IPS-20b (cell line): Measurements from ENCODE around the gene PTPRE.

Source experiments
- H3K27ac ChIP-seq: one replicate; pipeline ENCODE4 v1.5.1; 2013; ENCODE audit warnings: low read length
- H3K27me3 ChIP-seq: 2 replicates; pipeline ENCODE4 v1.6.1; 2013; ENCODE audit warnings: mild to moderate bottlenecking, low read length, inconsistent platforms; ENCODE audit not compliant: insufficient read depth
- H3K36me3 ChIP-seq: 2 replicates; pipeline ENCODE4 v1.6.1; 2013; ENCODE audit warnings: low read depth, mild to moderate bottlenecking, inconsistent platforms, low read length, moderate library complexity; ENCODE audit not compliant: insufficient read depth
- H3K4me1 ChIP-seq: 2 replicates; pipeline ENCODE4 v1.6.1; 2013; ENCODE audit warnings: mild to moderate bottlenecking, control low read depth, inconsistent platforms, low read length, moderate library complexity; ENCODE audit not compliant: insufficient read depth
- H3K4me3 ChIP-seq: 2 replicates; pipeline ENCODE4 v1.5.1; 2013; ENCODE audit warnings: mild to moderate bottlenecking, low read length, inconsistent platforms
- H3K9ac ChIP-seq: 2 replicates; pipeline ENCODE4 v1.6.1; 2013; ENCODE audit warnings: low read depth, mild to moderate bottlenecking, inconsistent platforms, low read length, moderate library complexity
- H3K9me3 ChIP-seq: 2 replicates; pipeline ENCODE4 v1.6.1; 2013; ENCODE audit warnings: mild to moderate bottlenecking, low read depth, low read length, inconsistent platforms; ENCODE audit not compliant: insufficient read depth

Gene PTPRE

DNA sequence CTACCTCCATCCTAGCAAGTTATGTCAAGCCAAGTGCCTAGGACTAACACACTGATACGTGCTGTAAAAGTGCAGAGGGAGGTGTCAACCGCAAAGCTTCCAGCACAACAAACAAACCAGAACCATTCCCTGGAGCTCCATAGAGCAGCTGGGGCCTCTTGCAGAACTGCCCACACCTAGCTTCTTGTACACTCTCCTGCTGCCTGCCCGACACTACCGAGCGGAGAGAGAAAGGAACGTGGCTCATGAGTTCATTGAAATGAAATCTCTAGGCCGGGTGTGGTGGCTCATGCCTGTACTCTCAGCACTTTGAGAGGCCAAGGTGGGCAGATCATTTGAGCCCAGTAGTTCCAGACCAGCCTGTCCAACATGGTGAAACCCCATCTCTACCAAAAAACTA lies 145.8 kb downstream of the PTPRE start:
- H3K4me3 ChIP-seq: no peak overlapping the region
- no peak overlapping the region for H3K9ac ChIP-seq
- H3K27ac ChIP-seq: no peak overlapping the region
- no peaks in the 10 kb centered on the region for H3K4me1 ChIP-seq
- H3K9me3 ChIP-seq: no peaks in the 10 kb centered on the region
- no peaks in the 10 kb centered on the region; the same call in 1 of the 2 replicates for H3K27me3 ChIP-seq
- H3K36me3 ChIP-seq: no peaks in the 10 kb centered on the region

DNA sequence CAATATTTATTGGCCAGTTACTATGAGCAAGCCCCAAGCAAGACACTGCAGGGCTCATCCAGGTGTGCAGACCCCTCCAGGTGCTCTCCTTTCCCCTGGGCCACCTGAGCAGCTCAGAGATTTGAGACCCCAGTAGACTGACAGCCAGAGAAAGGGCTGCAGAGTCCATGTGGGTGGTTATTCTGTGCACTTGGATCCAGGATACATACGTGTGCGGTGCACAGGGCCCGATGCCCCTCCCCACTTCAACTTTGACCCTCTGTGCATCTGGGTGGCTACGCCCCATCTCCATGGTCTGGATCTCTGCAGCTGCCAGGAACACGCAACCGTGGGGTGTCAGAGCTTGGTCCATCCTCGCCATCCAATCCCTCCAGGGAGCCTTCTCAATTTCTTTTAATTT lies 146.5 kb downstream of the PTPRE start:
- no peaks in the 10 kb centered on the region for H3K36me3 ChIP-seq
- no peaks in the 10 kb centered on the region for H3K9me3 ChIP-seq
- no peak overlapping the region for H3K4me3 ChIP-seq
- no peak overlapping the region for H3K9ac ChIP-seq
- no peaks in the 10 kb centered on the region for H3K4me1 ChIP-seq
- H3K27me3 ChIP-seq: no peaks in the 10 kb centered on the region; the same call in 1 of the 2 replicates
- no peak overlapping the region for H3K27ac ChIP-seq

DNA sequence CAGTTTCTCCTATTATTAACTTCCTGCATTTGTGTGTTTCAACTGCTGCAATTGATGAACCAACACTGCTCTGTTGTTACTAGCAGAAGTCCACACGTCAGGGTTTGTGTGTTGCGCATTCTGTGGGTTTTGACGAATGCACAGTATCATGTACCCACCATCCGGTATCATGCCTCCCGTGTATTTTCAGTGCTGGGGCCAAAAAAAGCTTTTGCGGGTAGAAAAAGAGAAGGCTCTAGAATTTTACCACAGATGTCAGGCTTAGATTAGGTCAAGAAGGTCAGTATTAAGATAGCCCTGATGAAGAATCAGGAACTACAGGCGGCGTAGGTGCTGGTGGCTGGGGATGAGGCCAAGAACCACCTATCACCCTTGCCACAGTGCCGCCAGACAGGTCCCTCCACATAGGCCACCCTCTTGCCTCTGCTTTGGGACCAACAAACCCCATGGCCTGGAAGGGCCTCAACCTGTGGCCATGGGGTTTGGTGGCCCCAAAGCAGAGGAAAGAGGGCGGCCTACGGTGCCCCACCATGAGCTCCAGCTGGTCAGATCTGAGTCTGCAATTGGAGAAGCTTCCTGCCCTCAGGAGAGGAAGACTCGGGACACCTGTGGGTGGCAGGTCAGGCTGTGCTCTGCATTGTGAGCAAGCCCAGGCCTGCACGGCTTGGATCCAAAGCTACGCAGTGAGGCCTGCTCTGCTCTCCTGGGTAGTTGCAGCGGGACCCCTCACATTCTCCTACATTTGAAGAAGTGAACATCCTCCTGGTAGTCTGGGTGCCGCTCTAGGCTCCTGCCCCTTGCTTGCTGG lies 147.5 kb downstream of the PTPRE start:
- Histone ChIP-seq H3K4me1 (no peaks in the 10 kb centered on the region), H3K4me3 (no peak overlapping the region), H3K9me3 (no peaks in the 10 kb centered on the region), H3K36me3 (no peaks in the 10 kb centered on the region), H3K9ac (no peak overlapping the region), H3K27me3 (no peaks in the 10 kb centered on the region), H3K27ac (no peak overlapping the region)

DNA sequence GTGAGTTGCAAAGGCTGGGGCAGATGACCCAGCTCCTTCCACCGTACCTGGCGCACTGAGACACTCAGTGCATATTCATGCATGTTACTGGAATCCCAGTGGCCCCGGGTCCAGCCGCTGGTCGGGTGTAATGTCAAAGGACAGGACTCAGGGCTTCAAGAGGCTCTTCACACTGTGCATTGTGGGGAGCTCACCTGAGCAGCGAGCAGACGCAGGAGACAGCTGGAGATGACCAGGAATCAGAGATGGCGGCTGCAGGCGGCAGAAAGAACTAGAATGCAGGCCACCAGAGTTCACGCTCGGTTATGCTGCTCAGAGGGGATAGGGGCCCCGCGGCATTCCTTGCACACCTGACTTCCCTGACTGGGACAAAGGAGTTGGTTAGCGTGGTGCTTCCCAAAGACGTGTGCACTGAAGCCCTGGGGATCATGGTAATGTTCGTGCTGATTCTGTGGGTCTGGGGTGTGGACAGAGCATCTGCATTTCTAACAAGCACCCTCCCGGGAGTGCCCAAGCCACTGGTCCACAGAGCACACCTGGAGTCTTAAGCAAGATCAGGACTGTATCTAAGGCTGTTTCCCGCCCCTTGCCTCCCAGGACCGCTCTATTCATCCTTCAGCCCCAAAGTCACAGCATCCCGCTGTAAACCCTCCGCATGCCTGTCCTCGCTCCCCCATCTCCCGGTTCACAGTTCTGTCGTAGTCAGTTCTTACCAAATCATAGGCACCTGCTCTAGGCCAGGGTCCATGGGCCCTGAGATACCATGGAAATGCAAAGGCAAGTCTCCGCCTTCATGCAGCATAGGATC lies 148.4 kb downstream of the PTPRE start:
- no peak overlapping the region for H3K27ac ChIP-seq
- H3K4me1 ChIP-seq: no peaks in the 10 kb centered on the region
- H3K9ac ChIP-seq: no peak overlapping the region
- no peaks in the 10 kb centered on the region for H3K27me3 ChIP-seq
- H3K4me3 ChIP-seq: no peak overlapping the region
- H3K9me3 ChIP-seq: no peaks in the 10 kb centered on the region
- no peaks in the 10 kb centered on the region for H3K36me3 ChIP-seq

DNA sequence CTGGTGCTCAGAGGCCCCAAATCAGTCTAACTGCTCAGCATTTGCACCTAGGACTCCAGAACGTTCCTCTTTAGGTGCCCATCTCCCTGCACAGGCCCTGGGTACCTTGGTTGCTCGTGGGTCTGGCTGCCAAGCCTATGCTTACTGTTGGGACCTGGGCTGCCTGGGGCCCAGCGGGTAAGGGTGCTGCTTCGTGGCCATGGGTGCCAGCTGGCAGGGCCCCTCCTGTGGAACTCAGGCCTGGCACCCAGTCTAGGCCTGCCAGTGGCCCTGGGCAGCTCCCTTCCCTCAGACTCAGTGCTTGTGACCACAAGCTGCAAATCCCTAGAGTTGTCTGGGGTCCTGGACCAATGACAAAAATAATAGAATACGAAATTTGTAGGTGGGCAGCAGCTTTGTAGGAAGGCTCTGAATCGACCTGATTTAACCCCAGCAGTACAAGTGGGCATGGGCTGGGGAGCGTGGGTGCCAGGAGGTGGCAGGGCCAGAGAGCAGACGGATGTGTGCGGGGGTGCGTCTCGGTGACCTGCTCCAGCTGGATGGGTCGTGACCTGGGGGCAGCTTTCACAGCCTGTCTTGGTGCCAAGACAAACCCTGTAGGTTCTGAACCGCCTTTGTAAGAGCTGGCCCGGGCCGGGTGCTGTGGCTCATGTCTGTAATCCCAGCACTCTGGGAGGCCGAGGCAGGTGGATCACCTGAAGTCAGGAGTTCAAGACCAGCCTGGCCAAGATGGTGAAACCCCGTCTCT lies 149.6 kb downstream of the PTPRE start:
- Histone ChIP-seq H3K27me3 (no peaks in the 10 kb centered on the region), H3K36me3 (no peaks in the 10 kb centered on the region), H3K4me1 (no peaks in the 10 kb centered on the region), H3K27ac (no peak overlapping the region), H3K4me3 (no peak overlapping the region), H3K9ac (no peak overlapping the region), H3K9me3 (no peaks in the 10 kb centered on the region)

DNA sequence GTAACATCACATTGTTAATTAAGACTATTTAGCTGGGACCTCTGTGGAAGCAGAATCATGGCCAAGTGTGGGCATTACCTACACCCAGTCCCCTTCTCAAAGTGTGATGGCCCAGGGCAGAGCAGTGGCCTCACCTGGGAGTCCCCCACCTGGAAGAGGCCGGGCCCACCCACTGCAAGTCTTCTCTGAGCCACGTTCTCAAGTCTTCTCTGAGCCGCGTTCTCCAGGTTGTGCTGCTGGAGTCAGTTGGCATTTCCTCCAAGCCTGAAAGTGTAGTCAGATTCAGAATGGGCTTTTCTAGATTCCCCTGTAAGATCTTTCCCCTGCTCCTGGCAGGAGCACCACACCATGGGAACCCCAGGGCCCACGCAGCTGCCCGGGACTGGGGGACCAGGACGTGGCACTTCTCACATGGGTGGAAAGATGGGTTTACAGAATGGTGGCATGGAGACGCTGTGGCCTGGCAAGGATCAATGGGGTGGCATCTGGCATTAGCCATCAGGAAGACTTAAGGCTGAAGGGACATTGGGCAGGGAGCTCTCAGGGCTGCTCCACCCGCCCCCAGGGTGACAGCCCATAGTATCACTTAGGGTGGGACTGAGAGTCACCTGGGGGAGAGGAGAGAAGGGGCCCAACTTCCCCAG lies 151.3 kb downstream of the PTPRE start:
- no peak overlapping the region for H3K9ac ChIP-seq
- H3K27me3 ChIP-seq: no peaks in the 10 kb centered on the region
- no peak overlapping the region for H3K4me3 ChIP-seq
- H3K36me3 ChIP-seq: no peaks in the 10 kb centered on the region
- H3K4me1 ChIP-seq: peaks cover under 1% of the 10 kb centered on the region; the same call in 1 of the 2 replicates
- no peaks in the 10 kb centered on the region for H3K9me3 ChIP-seq
- H3K27ac ChIP-seq: no peak overlapping the region

DNA sequence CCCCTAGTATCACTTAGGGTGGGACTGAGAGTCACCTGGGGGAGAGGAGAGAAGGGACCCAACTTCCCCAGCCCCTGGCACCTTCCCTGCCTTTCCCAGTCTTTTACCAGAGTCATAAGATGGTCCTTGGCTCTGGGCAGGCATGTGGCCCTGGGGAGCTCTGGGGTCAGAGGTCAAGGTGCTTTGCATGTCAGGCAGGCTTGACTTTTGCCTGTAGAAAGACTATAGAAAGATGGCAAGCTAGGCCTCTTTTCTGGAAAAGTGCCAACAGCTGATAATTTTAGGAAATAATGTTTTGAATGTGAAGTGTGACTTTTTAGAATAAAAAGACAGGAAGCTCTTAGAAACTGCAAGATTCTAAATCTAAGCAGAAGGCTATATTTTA lies 151.8 kb downstream of the PTPRE start:
- H3K27ac ChIP-seq: no peak overlapping the region
- no peaks in the 10 kb centered on the region for H3K36me3 ChIP-seq
- no peaks in the 10 kb centered on the region for H3K9me3 ChIP-seq
- H3K4me3 ChIP-seq: no peak overlapping the region
- H3K9ac ChIP-seq: no peak overlapping the region
- H3K4me1 ChIP-seq: peaks cover 5% of the 10 kb centered on the region; the same call in 1 of the 2 replicates
- no peaks in the 10 kb centered on the region for H3K27me3 ChIP-seq

DNA sequence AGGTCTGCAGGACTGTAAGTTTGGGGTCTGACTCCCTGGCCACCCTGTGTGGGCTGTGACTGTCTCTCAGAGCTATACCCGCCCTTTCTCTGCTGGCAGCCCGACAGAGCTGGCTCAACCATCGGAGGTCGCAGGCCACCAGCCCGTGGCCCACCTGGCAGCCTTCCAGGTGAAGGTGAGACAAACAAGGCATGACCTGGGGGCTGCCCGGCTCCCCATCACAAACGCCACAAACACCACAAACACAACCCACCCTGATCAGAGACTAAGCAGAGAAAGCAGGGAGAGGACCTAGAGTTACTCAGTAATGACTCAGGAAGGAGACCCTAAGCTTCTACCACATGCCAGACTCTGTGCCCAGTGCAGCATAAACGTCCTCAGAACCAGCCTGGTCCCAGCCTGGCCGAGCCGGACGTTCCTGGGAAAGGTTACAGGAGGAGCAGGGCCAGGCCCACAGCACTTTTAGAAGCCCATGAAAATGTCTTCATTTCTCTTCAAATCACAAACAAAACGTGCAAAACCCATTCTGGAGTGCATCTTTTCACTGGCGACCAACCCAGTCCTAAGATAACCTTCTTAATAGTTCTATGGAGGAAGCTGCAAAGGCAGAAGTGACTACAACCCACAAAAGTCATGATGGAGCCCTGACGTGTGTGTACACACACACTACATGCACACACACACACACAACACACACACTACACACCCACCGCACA lies 152.5 kb downstream of the PTPRE start:
- Histone ChIP-seq H3K36me3 (no peaks in the 10 kb centered on the region), H3K9me3 (no peaks in the 10 kb centered on the region), H3K4me3 (no peak overlapping the region), H3K27me3 (no peaks in the 10 kb centered on the region), H3K27ac (no peak overlapping the region), H3K9ac (no peak overlapping the region), H3K4me1 (peaks cover 8% of the 10 kb centered on the region; the same call in 1 of the 2 replicates)

DNA sequence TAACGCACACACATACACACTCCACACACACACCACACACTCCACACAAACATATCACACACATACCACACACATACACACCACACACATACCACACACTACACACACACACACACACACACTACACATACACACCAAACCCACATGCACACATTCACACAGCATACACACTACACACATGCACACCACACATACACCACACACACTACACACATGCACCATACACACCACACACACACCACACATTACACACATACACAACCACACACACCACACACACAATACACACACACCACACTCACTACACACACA lies 153.0 kb downstream of the PTPRE start:
- Histone ChIP-seq H3K9ac (no peak overlapping the region), H3K4me1 (peaks cover 8% of the 10 kb centered on the region; the same call in 1 of the 2 replicates)

DNA sequence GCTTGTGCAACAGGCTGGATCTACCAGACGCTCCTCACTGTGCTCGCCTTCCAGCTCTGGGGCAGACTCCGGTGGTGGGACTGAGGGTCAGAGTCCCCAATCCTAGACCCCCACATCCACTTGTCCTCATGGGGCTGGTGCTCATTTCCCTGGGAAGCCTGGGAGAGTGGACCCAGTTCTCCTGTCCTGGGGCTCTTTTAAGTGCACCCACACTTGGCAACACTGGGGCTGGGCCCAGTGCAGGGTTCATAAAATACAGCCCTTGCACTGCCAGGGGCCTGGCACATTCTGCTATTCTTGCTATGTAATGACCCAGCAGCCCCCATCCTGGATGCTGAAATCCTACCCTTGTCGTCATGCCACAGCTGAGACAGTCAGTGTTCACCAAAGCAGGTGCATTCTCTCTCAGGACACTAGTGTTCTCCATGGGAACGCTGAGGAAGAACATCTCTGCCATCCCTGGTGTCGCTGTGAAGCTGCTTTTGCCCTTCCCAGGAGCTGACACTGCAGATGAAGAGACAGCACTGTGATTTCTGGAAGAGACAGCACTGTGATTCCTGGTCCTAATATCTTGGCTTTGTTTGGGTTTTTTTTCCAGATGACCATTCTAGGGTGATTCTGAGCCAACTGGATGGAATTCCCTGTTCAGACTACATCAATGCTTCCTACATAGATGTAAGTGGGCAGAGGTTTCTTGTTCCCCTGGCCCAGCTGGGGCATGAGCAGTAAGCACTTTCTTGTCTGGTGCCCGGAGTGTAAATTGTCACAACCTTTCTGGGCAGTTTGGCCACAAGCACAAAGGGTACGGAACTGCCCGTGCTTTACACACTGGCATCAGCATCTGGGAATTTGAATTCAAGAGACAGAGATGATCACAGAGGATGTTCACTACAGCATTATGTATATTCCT lies 153.7 kb downstream of the PTPRE start:
- H3K27ac ChIP-seq: no peak overlapping the region
- H3K4me1 ChIP-seq: peaks cover 8% of the 10 kb centered on the region; the same call in 1 of the 2 replicates
- no peaks in the 10 kb centered on the region for H3K9me3 ChIP-seq
- no peaks in the 10 kb centered on the region for H3K36me3 ChIP-seq
- no peak overlapping the region for H3K4me3 ChIP-seq
- H3K27me3 ChIP-seq: no peaks in the 10 kb centered on the region
- no peak overlapping the region for H3K9ac ChIP-seq

More for the DNA sequence above, 153.0 kb downstream of the PTPRE start:
- Histone ChIP-seq H3K4me3 (no peak overlapping the region), H3K9me3 (no peaks in the 10 kb centered on the region), H3K36me3 (no peaks in the 10 kb centered on the region), H3K27me3 (no peaks in the 10 kb centered on the region), H3K27ac (no peak overlapping the region)
